A549 (cell line): ENCODE data around the gene CYP4F11.
"Not testable (repeated sequence)": the region's sequence is repeated elsewhere in the genome, so short reads cannot be mapped to it uniquely, and the experiment has no call there.

ENCODE experiments used
- BCL3 ChIP-seq: fragments of >200 bp; sonication (Bioruptor Twin); formaldehyde crosslinking; IDR thresholded peaks from 3 replicates; pipeline ENCODE4 v1.6.1; 2016
- CBX2 ChIP-seq: fragments of 200-600 bp; sonication (generic); IDR thresholded peaks from 2 replicates; pipeline ENCODE4 v1.6.1; 2016; ENCODE audit warnings: low read depth, mild to moderate bottlenecking, borderline replicate concordance
- CHD2 ChIP-seq: fragments of 150-350 bp; IDR thresholded peaks from 2 replicates; pipeline ENCODE4 v1.6.1; 2014; ENCODE audit warnings: low read length; ENCODE audit not compliant: partially characterized antibody
- CTCF ChIP-seq: fragments of >200 bp; sonication (Bioruptor Twin); formaldehyde crosslinking; IDR thresholded peaks from 3 replicates; pipeline ENCODE4 v1.5.1; 2016
- HOXA7 ChIP-seq: fragments of 250-450 bp; sonication (Bioruptor Pico); IDR thresholded peaks from 2 replicates; pipeline ENCODE4 v1.5.0; 2020; ENCODE audit warnings: mild to moderate bottlenecking, moderate library complexity
- KDM5A ChIP-seq: fragments of 200-600 bp; sonication (generic); IDR thresholded peaks from 2 replicates; pipeline ENCODE4 v1.6.1; 2016; ENCODE audit warnings: antibody characterized with exemption, mild to moderate bottlenecking
- MAX ChIP-seq: IDR thresholded peaks from 2 replicates; pipeline ENCODE4 v1.6.1; 2012
- POLR2A ChIP-seq: IDR thresholded peaks from 2 replicates; pipeline ENCODE4 v1.6.1; 2012; ENCODE audit warnings: mild to moderate bottlenecking, low read length
- USF2 ChIP-seq: fragments of 450-650 bp; IDR thresholded peaks from 2 replicates; pipeline ENCODE4 v1.6.1; 2014; ENCODE audit warnings: antibody characterized with exemption

GRCh38 chr19:15883329-15883728, 51.0 kb downstream of the CYP4F11 start:
- not testable (repeated sequence) for TF ChIP-seq HOXA7 (CRISPR knock-in tag); CBX2; CTCF; MAX; CHD2; BCL3; KDM5A; POLR2A; USF2
